Measurements from ENCODE around the gene MACROD2. TPM values are rescaled to one million over a fixed set of nuclear protein-coding genes. Genes with fewer than 3 reads are reported as not detected.

The MACROD2 gene
- total and polyA plus RNA-seq, 2 experiments from 2014 or later, result 2.8 to 4.3 TPM

GRCh38 chr20:14882846-14883245 is 887.5 kb downstream of the MACROD2 start (continued):
- TF ChIP-seq CREB1 (CRISPR knock-in tag; IDR thresholded peaks at IDR 0.05; ENCODE audit: low read depth) (no peak), JUNB (IDR thresholded peaks at IDR 0.05; ENCODE audit: unreplicated experiment) (no peak), NANOG (IDR thresholded peaks at IDR 0.05; ENCODE audit: borderline replicate concordance) (no peak), ZNF462 (CRISPR knock-in tag; IDR thresholded peaks at IDR 0.05) (no peak)

- ATAC-seq, result no peak
- no peak overlapping the region for H3K4me3 ChIP-seq
- Mint-ChIP-seq H3K4me3 (no peak overlapping the region), H3K9me3 (no peaks in the 10 kb centered on the region), H3K36me3 (ENCODE audit: low read depth) (no peaks in the 10 kb centered on the region), H3K27ac (no peak overlapping the region), H3K4me1 (peaks cover 10% of the 10 kb centered on the region; the same call in 2 of the 3 replicates), H3K27me3 (ENCODE audit: insufficient read depth, low read depth, poor library complexity) (no peaks in the 10 kb centered on the region)
- H3K27ac ChIP-seq (ENCODE audit: low read depth), result no peak overlapping the region
- no peak overlapping the region for H2AFZ ChIP-seq
- no peaks in the 10 kb centered on the region for H3K36me3 ChIP-seq (ENCODE audit: insufficient read depth)
- H3K4me1 ChIP-seq (ENCODE audit: insufficient read depth), result no peaks in the 10 kb centered on the region
- DNase-seq (ENCODE audit: low spot score), result no peak
- H3K9me2 ChIP-seq (ENCODE audit: insufficient read depth), result peaks cover 12% of the 10 kb centered on the region; the same call in 1 of the 2 replicates
- H3K79me2 ChIP-seq (replicated peaks; ENCODE audit: insufficient read depth), result no peaks in the 10 kb centered on the region
- no peak overlapping the region for H3K4me2 ChIP-seq
- H4K20me1 ChIP-seq (replicated peaks; ENCODE audit: insufficient read depth), result no peaks in the 10 kb centered on the region
- H3K27me3 ChIP-seq (ENCODE audit: insufficient read depth), result no peaks in the 10 kb centered on the region
- no peaks in the 10 kb centered on the region for H3F3A ChIP-seq (replicated peaks; ENCODE audit: low read depth)
- TF ChIP-seq ETS1 (IDR thresholded peaks at IDR 0.05), result no peak
- TF ChIP-seq STAT1 (IDR thresholded peaks at IDR 0.05; ENCODE audit: unreplicated experiment), result no peak
- TF ChIP-seq POLR2AphosphoS5 (IDR thresholded peaks at IDR 0.05; ENCODE audit: low read depth), result no peak
- TF ChIP-seq ZNF331 (CRISPR knock-in tag; IDR thresholded peaks at IDR 0.05; ENCODE audit: low read depth), result no peak
- TF ChIP-seq NANOG (IDR thresholded peaks at IDR 0.05; ENCODE audit: borderline replicate concordance), result no peak
- no peak for TF ChIP-seq CTCF (conservative IDR thresholded peaks at IDR 0.05; ENCODE audit: low read depth in 2 of 2)
- no peak for TF ChIP-seq JUNB (IDR thresholded peaks at IDR 0.05; ENCODE audit: unreplicated experiment)
- no peak for TF ChIP-seq REST (IDR thresholded peaks at IDR 0.05; ENCODE audit: unreplicated experiment)
- TF ChIP-seq EZH2phosphoT487 (IDR thresholded peaks at IDR 0.05; ENCODE audit: unreplicated experiment), result no peak
Observed at GRCh38 chr20:14883324-14883723, 888.0 kb downstream of the MACROD2 start.

All from GM23338 (cell line).